Prostate gland (tissue), 2 donors: ENCODE measurements around the gene SCGB1D1.

Experiments
- CTCF ChIP-seq, 4 experiments: fragments of 200-600 bp in 2 of 4; fragments of 450-650 bp in 2 of 4; sonication (generic) in 2 of 4; IDR thresholded peaks; 1 replicate in 3 of 4; 2 replicates in 1 of 4; pipeline ENCODE4 v1.5.1; 2016 to 2019; ENCODE audit warnings: antibody characterized with exemption in 4 of 4, mild to moderate bottlenecking in 2 of 4, moderate library complexity in 2 of 4
- POLR2A ChIP-seq: fragments of 450-650 bp; IDR thresholded peaks from one replicate; pipeline ENCODE4 v1.6.1; 2016; ENCODE audit warnings: antibody characterized with exemption, mild to moderate bottlenecking
- POLR2AphosphoS5 ChIP-seq: sonication (generic); formaldehyde crosslinking; IDR thresholded peaks from one replicate; pipeline ENCODE4 v1.6.1; 2017; ENCODE audit warnings: antibody characterized with exemption

- TF ChIP-seq POLR2A (no peak), CTCF (IDR thresholded peaks at IDR 0.05) (no peak), POLR2AphosphoS5 (no peak)
Measured at GRCh38 chr11:62142043-62142375, 48.0 kb upstream of the SCGB1D1 start.
